GM10847 (cell line): Measurements from ENCODE around the gene PARD6G.

Experiments used
- POLR2A ChIP-seq: IDR thresholded peaks from 2 replicates; pipeline ENCODE4 v1.6.1; 2011; ENCODE audit not compliant: insufficient read length; ENCODE audit errors: extremely low read depth

PARD6G gene

GRCh38 chr18:80170395-80171053, 76.8 kb downstream of the PARD6G start:
- TF ChIP-seq POLR2A, result no peak

GRCh38 chr18:80169607-80170006, 77.7 kb downstream of the PARD6G start:
- TF ChIP-seq POLR2A, result no peak

DNA sequence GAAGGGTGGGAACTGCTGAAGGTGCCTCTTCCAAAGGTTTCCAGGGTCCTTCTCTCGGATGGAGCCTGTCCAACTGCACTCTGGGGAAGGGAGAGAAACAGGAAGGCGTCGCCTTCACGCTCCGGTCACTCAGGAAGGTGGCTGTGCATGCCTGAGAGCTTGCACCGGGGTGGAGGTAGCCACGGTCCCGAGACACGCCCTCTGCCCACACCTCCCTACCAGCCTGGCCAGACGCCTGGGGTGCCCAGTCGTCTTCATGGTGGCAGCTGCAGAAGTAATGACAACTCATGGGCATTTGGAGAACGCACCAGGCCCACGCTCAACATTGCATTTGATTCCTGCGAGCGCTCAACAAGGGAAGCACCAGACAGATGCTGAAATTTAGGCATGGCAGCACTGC, 78.3 kb downstream of the PARD6G start:
- TF ChIP-seq POLR2A, result no peak

GRCh38 chr18:80168346-80168745, 79.0 kb downstream of the PARD6G start:
- TF ChIP-seq POLR2A, result no peak

DNA sequence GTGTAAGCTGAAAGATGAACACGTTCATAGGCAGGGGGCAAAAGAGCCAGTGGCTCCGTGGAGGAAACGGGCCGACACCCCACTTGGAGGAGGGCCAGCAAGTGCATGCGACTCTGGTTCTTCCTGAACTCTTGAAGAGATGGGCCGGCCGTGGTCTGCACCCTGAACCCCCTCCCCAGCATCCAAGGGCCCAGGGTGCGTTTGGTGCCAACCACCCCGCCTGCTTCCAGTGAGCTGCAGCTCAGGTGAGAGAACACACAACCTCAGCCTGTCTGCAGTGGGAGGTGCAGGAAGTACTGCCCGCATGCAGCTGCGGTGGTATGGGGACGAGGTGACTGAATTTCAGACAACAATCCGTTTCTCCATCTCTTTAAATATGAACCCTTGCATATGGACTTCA, 79.4 kb downstream of the PARD6G start:
- TF ChIP-seq POLR2A, result no peak

- no peak for TF ChIP-seq POLR2A
These were observed 80.0 kb downstream of the PARD6G start for GRCh38 chr18:80167331-80167730.

- no peak for TF ChIP-seq POLR2A
These were observed 80.6 kb downstream of the PARD6G start for GRCh38 chr18:80166725-80167124.

GRCh38 chr18:80166240-80166639, 81.1 kb downstream of the PARD6G start:
- no peak for TF ChIP-seq POLR2A

DNA sequence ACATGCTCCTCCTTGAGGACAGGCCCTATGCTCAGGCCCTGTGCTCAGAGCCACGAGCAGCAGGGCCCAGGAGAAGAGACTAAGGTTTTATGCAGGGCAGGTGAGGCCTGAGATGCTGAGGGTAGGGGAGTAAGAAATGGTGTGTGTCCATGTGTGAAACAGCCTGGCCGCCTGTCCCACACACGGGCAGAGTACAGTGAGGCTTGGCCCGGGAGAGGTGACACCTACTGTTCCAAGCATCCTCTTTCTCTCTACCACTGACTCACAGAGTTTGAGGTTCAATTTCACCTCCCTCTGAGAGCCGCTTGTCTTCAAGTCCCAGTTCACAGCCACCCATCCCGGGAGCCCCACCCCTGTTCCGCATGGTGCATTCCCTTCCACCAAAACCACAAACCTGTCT, 84.1 kb downstream of the PARD6G start:
- no peak for TF ChIP-seq POLR2A

DNA sequence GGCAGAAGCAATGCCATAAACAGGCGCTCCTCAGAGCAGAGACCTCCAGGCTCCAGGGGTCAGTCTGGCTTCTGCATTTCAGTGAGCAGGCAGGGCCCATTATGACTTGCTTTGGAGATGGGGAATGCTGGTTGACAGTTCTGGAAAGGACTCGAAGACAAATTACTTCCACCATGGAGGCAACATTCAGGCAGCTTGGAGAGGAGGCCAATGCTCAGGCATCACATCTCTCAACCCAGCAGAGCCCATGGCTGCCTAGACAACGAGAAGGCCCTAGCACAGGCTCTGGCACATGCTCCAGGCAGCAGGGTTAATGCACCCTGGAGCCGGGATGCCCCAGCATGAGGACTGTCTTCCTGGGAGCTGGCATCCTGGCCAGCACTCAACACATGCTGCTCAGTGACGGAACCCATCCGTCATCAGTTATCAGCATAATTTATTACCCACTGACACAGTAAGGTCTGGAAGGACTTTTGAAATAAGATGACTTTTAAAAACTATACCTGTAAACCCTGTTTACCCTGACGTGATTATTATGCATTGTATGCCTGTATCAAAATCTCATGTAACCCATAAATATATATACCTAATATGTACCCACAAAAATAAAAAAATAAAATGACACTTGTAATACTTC, 85.4 kb downstream of the PARD6G start:
- no peak for TF ChIP-seq POLR2A

DNA sequence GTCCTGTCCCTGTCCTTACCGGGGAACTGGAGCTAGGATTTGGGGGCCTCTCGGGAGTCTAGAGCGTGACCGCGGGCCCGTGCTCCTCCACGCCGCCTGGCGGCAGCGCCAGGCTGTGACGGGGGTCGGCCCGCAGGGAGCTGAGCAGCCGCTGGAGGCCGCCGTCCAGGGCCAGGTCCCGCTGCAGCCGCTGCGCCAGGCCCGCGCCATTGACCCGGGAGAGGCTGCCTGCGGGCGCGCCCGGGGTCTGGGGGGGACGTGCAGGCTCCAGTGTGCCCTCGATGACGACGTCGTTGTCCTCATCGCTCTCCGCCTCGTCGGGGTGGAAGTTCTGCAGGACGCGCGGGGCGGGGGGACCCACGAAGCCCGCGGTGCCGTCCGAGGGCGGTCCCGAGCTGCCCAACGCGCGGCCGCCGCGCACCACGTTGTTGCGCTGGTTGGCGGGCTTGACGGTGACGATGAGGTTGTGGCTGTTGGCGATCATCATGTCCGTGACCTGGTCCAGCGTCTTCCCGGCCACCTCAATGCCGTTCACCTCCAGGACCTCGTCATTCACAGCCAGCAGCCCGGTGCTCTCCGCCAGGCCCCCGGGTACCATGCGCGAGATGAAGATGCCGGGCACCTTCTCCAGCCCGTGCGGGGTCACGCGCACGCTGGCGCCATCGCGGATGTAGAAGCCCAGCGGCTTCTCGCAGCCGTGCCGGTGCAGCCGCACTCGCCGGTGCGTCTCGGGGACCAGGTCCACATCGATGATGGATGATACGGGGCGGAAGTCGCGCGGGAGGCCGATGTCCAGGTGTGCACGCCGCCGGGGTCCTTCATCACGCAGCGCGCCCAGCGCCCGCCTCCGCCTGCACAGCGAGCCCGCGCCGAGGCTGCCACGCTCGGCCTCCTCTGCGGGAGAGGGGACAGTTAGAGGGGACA, 87.3 kb downstream of the PARD6G start:
- no peak for TF ChIP-seq POLR2A

GRCh38 chr18:80158365-80158764, 88.9 kb downstream of the PARD6G start:
- no peak for TF ChIP-seq POLR2A

DNA sequence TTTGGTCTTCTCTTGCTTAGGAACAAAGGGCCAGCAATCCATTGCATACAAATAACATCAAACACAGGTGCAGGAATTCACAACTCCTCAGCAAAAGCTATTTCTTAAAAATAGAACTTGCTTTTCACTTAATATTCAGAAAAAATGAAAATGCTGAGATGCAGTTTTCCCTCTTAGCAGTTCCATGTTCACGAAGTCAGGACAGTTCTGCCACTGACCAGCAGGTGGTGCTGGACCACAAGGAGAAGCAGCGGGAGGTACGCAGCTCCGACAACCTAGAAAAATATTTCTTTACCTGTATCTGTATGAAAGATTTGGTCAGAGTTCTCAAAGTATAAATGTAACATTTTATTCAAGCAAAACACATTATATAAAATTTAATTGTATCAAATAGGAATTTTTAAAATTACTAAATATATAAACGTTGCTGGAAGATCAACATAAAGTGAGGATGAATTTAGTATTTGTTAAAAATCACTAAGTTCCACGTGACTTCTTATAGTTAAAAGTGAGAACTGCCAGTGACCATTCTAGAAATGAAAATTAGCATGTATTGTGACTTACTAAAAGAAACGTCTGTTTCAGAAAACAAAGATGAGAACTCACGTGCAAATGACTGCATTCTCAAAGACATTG, 89.5 kb downstream of the PARD6G start:
- no peak for TF ChIP-seq POLR2A

DNA sequence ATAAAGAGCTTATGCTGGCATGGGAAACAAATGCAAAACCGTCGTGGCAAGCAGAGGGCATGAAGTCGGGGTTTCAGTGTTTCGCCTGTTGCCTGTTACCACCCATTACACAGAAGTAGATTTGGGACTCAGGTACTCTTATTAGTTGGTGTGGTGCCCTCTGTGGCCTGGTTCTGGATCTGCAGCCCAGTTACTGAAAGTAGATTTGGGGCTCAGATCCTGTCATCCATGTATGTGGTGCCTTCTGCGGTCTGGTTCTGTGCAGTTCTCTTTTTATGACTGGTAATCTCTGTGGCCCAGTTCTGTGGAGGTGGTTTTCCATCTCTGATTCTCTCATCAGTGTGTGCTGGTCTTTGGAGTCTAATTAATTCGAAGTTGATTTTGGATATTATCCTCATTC, 93.0 kb downstream of the PARD6G start:
- no peak for TF ChIP-seq POLR2A

DNA sequence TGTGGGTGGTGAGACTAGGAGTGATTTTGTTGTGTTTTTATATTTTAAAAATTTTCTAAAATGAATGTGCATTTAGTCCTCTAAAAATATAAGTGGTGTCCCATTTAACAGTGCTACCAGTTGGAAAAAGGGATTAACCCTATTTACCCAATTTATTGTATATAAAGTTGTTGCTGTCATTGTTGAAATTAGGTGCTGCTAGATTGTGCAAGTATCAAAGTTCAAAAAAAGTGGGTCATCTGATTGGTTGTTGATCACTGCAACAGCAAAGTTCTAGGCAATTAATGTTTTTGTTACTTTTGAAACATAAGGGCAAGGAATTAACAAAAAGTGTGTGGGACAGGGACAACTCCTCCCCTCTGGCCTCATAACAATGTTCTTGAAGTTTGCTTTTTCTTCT, 97.6 kb downstream of the PARD6G start:
- TF ChIP-seq POLR2A, result no peak
